K562 (cell line): ENCODE data around the gene MCM7. TPM values are rescaled to one million over a fixed set of nuclear protein-coding genes. Genes with fewer than 3 reads are reported as not detected.

Source experiments
- CHD4 ChIP-seq: fragments of 200-600 bp; sonication (generic); IDR thresholded peaks from 3 replicates; pipeline ENCODE4 v1.6.1; 2012; ENCODE audit warnings: low read depth, mild to moderate bottlenecking, mixed read lengths, low read length, inconsistent platforms; ENCODE audit not compliant: insufficient read depth, insufficient replicate concordance, poor library complexity, severe bottlenecking
- ETS2 ChIP-seq: IDR thresholded peaks from 2 replicates; pipeline ENCODE4 v1.6.1; 2016; ENCODE audit warnings: borderline replicate concordance, missing genetic modification characterization, mild to moderate bottlenecking, moderate library complexity, missing compliant biosample characterization; ENCODE audit not compliant: poor library complexity, severe bottlenecking
- ETV5 ChIP-seq: sonication (generic); formaldehyde crosslinking; IDR thresholded peaks from 2 replicates; pipeline ENCODE4 v1.4.0; 2020; ENCODE audit warnings: low read depth, mild to moderate bottlenecking, missing genetic modification reagents
- IRF2 ChIP-seq: sonication (generic); formaldehyde crosslinking; IDR thresholded peaks from 2 replicates; pipeline ENCODE4 v1.8.1; 2022; ENCODE audit warnings: mild to moderate bottlenecking, missing genetic modification reagents
- KDM2B ChIP-seq: fragments of 250-450 bp; sonication (Bioruptor Pico); IDR thresholded peaks from 2 replicates; pipeline ENCODE4 v1.8.0; 2021; ENCODE audit warnings: mild to moderate bottlenecking, moderate library complexity
- PTTG1 ChIP-seq: fragments of 450-650 bp; IDR thresholded peaks from 2 replicates; pipeline ENCODE4 v1.6.1; 2016; ENCODE audit warnings: low read depth, mild to moderate bottlenecking, missing genetic modification characterization, missing compliant biosample characterization
- TAF1 ChIP-seq: IDR thresholded peaks from 2 replicates; pipeline ENCODE4 v1.6.1; 2011; ENCODE audit warnings: mild to moderate bottlenecking, low read length, moderate library complexity; ENCODE audit not compliant: insufficient read depth, control insufficient read depth, severe bottlenecking; ENCODE audit errors: extremely low read depth
- ZFX ChIP-seq: sonication (generic); formaldehyde crosslinking; IDR thresholded peaks from 2 replicates; pipeline ENCODE4 v1.8.0; 2022; ENCODE audit warnings: mild to moderate bottlenecking, missing genetic modification reagents, moderate library complexity
- ZNF583 ChIP-seq: fragments of 250-450 bp; sonication (Bioruptor Pico); IDR thresholded peaks from 2 replicates; pipeline ENCODE4 v1.4.0; 2020
- ZNF766 ChIP-seq: fragments of 200-800 bp; sonication (Bioruptor generic); conservative IDR thresholded peaks from 2 replicates; pipeline ENCODE4 v1.6.1; 2016; ENCODE audit warnings: missing genetic modification characterization, missing compliant biosample characterization
- polyA plus RNA-seq, 8 experiments: library from polyadenylated mRNA; depleted of rRNA in 4 of 8; stranded (reverse) in 5 of 8; unstranded in 3 of 8; fragments of >200 nt; fragmentation: Nextera tagmentation in 2 of 8; fragmentation: Illumina TruSeq in 1 of 8; extraction: Ambion mirVana in 2 of 8; extraction: Trizol in 1 of 8; gene quantifications; 2 replicates each; pipeline versions ENCODE4 v1.2.1 to v1.2.3, GENCODE V29; 2011 to 2014; ENCODE audit warnings: inconsistent platforms in 1 of 8, missing spikeins in 1 of 8
- total RNA-seq, 7 experiments: library from RNA; depleted of rRNA in 6 of 7; stranded (reverse); fragments of >200 nt in 6 of 7; fragmentation: Illumina TruSeq in 2 of 7; extraction: Trizol in 2 of 7; gene quantifications; 2 replicates each; pipeline versions ENCODE4 v1.2.1 to v1.2.3, GENCODE V29; 2011 to 2021; ENCODE audit warnings: low replicate concordance in 1 of 7
- TF ChIP-seq, protein P1 (sequence below): fragments of 250-450 bp; sonication (Bioruptor Pico); IDR thresholded peaks from 2 replicates; pipeline ENCODE4 v1.9.0; 2021; ENCODE audit warnings: mild to moderate bottlenecking, inconsistent platforms
- TF ChIP-seq, protein P2 (sequence below): sonication (generic); formaldehyde crosslinking; IDR thresholded peaks from 2 replicates; pipeline ENCODE4 v1.8.0; 2022; ENCODE audit warnings: mild to moderate bottlenecking, missing genetic modification reagents, borderline replicate concordance
- TF ChIP-seq, protein P3 (sequence below), 3 experiments: fragments of 200-800 bp in 1 of 3; fragments of 250-450 bp in 1 of 3; fragments of 450-650 bp in 1 of 3; sonication (Bioruptor Pico) in 1 of 3; sonication (Bioruptor generic) in 1 of 3; formaldehyde crosslinking in 1 of 3; IDR thresholded peaks; 2 replicates each; pipeline versions ENCODE4 v1.6.1 to v1.8.0; 2016 to 2022; ENCODE audit warnings: mild to moderate bottlenecking in 2 of 3, missing genetic modification characterization in 2 of 3, missing compliant biosample characterization in 1 of 3, moderate library complexity in 1 of 3

Gene MCM7
- total and polyA plus RNA-seq, 9 of the 15 experiments (the other 6 are each of a cell fraction or from before 2014, with no cell fraction given): 329 to 856 (median 437) TPM

DNA sequence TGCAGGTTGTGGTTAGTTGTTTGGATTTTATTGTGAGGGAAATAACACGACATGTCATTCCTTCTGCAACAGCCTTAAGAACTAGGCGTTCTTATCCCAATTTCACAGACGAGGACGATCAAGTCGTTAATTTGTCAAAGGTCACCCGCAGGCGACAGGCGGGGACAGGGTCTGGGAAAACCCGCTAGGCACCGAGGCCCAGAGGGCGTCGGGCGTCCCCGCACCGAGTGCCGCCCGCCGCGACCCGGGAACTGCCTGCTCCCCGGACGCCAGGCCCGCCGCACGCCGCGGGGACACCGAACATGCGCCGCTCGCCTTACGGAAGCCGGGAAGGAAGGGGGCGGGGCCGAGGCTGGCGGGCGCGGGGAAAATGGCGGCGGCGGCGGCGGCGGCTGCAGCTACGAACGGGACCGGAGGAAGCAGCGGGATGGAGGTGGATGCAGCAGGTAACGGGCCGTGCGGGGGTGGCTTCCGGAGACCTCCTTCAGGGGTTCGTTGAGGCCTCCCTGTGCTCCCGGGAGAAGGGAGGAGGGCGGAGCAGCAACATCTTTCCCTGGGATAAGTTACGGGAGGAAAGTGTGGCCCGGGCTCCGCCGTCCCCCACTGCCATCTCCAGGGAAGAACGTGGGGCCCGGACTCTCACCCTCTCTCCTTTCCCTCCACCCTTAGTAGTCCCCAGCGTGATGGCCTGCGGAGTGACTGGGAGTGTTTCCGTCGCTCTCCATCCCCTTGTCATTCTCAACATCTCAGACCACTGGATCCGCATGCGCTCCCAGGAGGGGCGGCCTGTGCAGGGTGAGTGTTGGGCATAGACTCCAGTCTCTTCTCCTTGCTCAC lies 12.4 kb downstream of the MCM7 start, which contains the start of gene COPS6 (continued):
- TF ChIP-seq ZNF583 (CRISPR knock-in tag): peak; percentile 74
- peak; percentile 98 for TF ChIP-seq TAF1
- TF ChIP-seq KDM2B (CRISPR knock-in tag): peak; percentile 84; the same call in 1 of the 2 replicates
- TF ChIP-seq IRF2 (CRISPR knock-in tag): peak; percentile 91
- TF ChIP-seq, protein P1, sequence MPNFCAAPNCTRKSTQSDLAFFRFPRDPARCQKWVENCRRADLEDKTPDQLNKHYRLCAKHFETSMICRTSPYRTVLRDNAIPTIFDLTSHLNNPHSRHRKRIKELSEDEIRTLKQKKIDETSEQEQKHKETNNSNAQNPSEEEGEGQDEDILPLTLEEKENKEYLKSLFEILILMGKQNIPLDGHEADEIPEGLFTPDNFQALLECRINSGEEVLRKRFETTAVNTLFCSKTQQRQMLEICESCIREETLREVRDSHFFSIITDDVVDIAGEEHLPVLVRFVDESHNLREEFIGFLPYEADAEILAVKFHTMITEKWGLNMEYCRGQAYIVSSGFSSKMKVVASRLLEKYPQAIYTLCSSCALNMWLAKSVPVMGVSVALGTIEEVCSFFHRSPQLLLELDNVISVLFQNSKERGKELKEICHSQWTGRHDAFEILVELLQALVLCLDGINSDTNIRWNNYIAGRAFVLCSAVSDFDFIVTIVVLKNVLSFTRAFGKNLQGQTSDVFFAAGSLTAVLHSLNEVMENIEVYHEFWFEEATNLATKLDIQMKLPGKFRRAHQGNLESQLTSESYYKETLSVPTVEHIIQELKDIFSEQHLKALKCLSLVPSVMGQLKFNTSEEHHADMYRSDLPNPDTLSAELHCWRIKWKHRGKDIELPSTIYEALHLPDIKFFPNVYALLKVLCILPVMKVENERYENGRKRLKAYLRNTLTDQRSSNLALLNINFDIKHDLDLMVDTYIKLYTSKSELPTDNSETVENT (CRISPR knock-in tag): no peak; the same call in 1 of the 2 replicates
- TF ChIP-seq ETS2 (tag): no peak
- TF ChIP-seq ZNF766 (CRISPR knock-in tag): peak; percentile 75
- TF ChIP-seq ETV5: peak; percentile 56; the same call in 1 of the 2 replicates
- no peak for TF ChIP-seq CHD4
- TF ChIP-seq ZFX (CRISPR knock-in tag): peak; percentile 98
- TF ChIP-seq, protein P2, sequence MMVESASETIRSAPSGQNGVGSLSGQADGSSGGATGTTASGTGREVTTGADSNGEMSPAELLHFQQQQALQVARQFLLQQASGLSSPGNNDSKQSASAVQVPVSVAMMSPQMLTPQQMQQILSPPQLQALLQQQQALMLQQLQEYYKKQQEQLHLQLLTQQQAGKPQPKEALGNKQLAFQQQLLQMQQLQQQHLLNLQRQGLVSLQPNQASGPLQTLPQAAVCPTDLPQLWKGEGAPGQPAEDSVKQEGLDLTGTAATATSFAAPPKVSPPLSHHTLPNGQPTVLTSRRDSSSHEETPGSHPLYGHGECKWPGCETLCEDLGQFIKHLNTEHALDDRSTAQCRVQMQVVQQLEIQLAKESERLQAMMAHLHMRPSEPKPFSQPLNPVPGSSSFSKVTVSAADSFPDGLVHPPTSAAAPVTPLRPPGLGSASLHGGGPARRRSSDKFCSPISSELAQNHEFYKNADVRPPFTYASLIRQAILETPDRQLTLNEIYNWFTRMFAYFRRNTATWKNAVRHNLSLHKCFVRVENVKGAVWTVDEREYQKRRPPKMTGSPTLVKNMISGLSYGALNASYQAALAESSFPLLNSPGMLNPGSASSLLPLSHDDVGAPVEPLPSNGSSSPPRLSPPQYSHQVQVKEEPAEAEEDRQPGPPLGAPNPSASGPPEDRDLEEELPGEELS: peak; percentile 99
- TF ChIP-seq, protein P3, sequence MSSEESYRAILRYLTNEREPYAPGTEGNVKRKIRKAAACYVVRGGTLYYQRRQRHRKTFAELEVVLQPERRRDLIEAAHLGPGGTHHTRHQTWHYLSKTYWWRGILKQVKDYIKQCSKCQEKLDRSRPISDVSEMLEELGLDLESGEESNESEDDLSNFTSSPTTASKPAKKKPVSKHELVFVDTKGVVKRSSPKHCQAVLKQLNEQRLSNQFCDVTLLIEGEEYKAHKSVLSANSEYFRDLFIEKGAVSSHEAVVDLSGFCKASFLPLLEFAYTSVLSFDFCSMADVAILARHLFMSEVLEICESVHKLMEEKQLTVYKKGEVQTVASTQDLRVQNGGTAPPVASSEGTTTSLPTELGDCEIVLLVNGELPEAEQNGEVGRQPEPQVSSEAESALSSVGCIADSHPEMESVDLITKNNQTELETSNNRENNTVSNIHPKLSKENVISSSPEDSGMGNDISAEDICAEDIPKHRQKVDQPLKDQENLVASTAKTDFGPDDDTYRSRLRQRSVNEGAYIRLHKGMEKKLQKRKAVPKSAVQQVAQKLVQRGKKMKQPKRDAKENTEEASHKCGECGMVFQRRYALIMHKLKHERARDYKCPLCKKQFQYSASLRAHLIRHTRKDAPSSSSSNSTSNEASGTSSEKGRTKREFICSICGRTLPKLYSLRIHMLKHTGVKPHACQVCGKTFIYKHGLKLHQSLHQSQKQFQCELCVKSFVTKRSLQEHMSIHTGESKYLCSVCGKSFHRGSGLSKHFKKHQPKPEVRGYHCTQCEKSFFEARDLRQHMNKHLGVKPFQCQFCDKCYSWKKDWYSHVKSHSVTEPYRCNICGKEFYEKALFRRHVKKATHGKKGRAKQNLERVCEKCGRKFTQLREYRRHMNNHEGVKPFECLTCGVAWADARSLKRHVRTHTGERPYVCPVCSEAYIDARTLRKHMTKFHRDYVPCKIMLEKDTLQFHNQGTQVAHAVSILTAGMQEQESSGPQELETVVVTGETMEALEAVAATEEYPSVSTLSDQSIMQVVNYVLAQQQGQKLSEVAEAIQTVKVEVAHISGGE (CRISPR knock-in tag; IDR thresholded peaks at IDR 0.05): peak; percentile 43 to 92 (median 65); a peak in 5 of 6 replicates
- TF ChIP-seq PTTG1: no peak
